K562 (cell line): ENCODE measurements around the gene B4GALNT4. TPM values are rescaled to one million over a fixed set of nuclear protein-coding genes. Genes with fewer than 3 reads are reported as not detected.

Experiments used
- ARNT ChIP-seq, 2 experiments: fragments of 450-650 bp; IDR thresholded peaks; 2 replicates each; pipeline ENCODE4 v1.6.1; 2016; ENCODE audit warnings: mild to moderate bottlenecking in 1 of 2
- BCLAF1 ChIP-seq, 2 experiments: fragments of 450-650 bp in 1 of 2; IDR thresholded peaks; 2 replicates each; pipeline ENCODE4 v1.6.1; 2011 to 2017; ENCODE audit warnings: low read depth in 2 of 2, antibody characterized with exemption in 1 of 2, borderline replicate concordance in 1 of 2, low read length in 1 of 2, mild to moderate bottlenecking in 1 of 2, mixed read lengths in 1 of 2; ENCODE audit not compliant: control insufficient read depth in 1 of 2
- CBFB ChIP-seq: sonication (generic); formaldehyde crosslinking; IDR thresholded peaks from 2 replicates; pipeline ENCODE4 v1.4.0; 2020; ENCODE audit warnings: mild to moderate bottlenecking, missing genetic modification reagents
- CHCHD3 ChIP-seq: fragments of 250-450 bp; sonication (Bioruptor Pico); IDR thresholded peaks from 2 replicates; pipeline ENCODE4 v2.1.2; 2022; ENCODE audit warnings: mild to moderate bottlenecking
- KDM4B ChIP-seq, 2 experiments: fragments of 450-650 bp in 1 of 2; sonication (generic) in 1 of 2; IDR thresholded peaks; 2 replicates each; pipeline ENCODE4 v1.6.1; 2016 to 2017; ENCODE audit warnings: borderline replicate concordance in 2 of 2, antibody characterized with exemption in 1 of 2, low read depth in 1 of 2, mild to moderate bottlenecking in 1 of 2
- KLF13 ChIP-seq: fragments of 450-650 bp; IDR thresholded peaks from 2 replicates; pipeline ENCODE4 v1.6.1; 2016; ENCODE audit warnings: missing genetic modification characterization, low read depth, mild to moderate bottlenecking, missing compliant biosample characterization, moderate library complexity, borderline replicate concordance
- MEF2A ChIP-seq: IDR thresholded peaks from 2 replicates; pipeline ENCODE4 v1.6.1; 2011; ENCODE audit warnings: low read depth, mild to moderate bottlenecking, low read length, moderate library complexity; ENCODE audit not compliant: control insufficient read depth
- MXD1 ChIP-seq: fragments of 250-450 bp; sonication (Bioruptor Pico); IDR thresholded peaks from 2 replicates; pipeline ENCODE4 v1.8.0; 2021; ENCODE audit warnings: borderline replicate concordance, mild to moderate bottlenecking, moderate library complexity; ENCODE audit not compliant: poor library complexity, severe bottlenecking
- NFIC ChIP-seq: fragments of 450-650 bp; IDR thresholded peaks from 2 replicates; pipeline ENCODE4 v1.6.1; 2017; ENCODE audit warnings: mild to moderate bottlenecking, inconsistent platforms
- NFYB ChIP-seq: IDR thresholded peaks from 2 replicates; pipeline ENCODE4 v1.6.1; 2011; ENCODE audit warnings: mild to moderate bottlenecking, moderate library complexity; ENCODE audit not compliant: insufficient read length; ENCODE audit errors: extremely low read depth
- POLR2G ChIP-seq: fragments of 200-400 bp; formaldehyde crosslinking; IDR thresholded peaks from 2 replicates; pipeline ENCODE4 v1.6.1; 2017; ENCODE audit warnings: low read depth, mild to moderate bottlenecking, antibody characterized with exemption, low read length, moderate library complexity
- POLR3A ChIP-seq: IDR thresholded peaks from 2 replicates; pipeline ENCODE4 v1.6.1; 2011; ENCODE audit warnings: borderline replicate concordance, mild to moderate bottlenecking, moderate library complexity; ENCODE audit not compliant: insufficient read length, insufficient read depth; ENCODE audit errors: extremely low read depth
- RNF2 ChIP-seq: sonication (generic); IDR thresholded peaks from 2 replicates; pipeline ENCODE4 v1.6.1; 2016
- SNAPC5 ChIP-seq: fragments of 250-450 bp; sonication (Bioruptor Pico); IDR thresholded peaks from 2 replicates; pipeline ENCODE4 v1.8.0; 2021; ENCODE audit warnings: moderate library complexity, mild to moderate bottlenecking, inconsistent platforms
- TBL1XR1 ChIP-seq, 2 experiments: IDR thresholded peaks; 2 replicates each; pipeline ENCODE4 v1.6.1; 2012; ENCODE audit warnings: improper control_type of control experiment in 2 of 2, low read length in 2 of 2, mild to moderate bottlenecking in 1 of 2
- ZFP36 ChIP-seq: fragments of 150-350 bp; IDR thresholded peaks from 2 replicates; pipeline ENCODE4 v1.6.1; 2018; ENCODE audit warnings: low read length, low read depth; ENCODE audit not compliant: partially characterized antibody
- ZKSCAN3 ChIP-seq: fragments of 250-450 bp; sonication (Bioruptor Pico); IDR thresholded peaks from 2 replicates; pipeline ENCODE4 v1.4.0; 2020
- ZNF174 ChIP-seq: fragments of 250-450 bp; sonication (Bioruptor Pico); IDR thresholded peaks from 2 replicates; pipeline ENCODE4 v1.4.0; 2020; ENCODE audit warnings: mild to moderate bottlenecking
- ZNF3 ChIP-seq: fragments of 250-450 bp; sonication (Bioruptor Pico); IDR thresholded peaks from 2 replicates; pipeline ENCODE4 v1.5.0; 2021; ENCODE audit warnings: mild to moderate bottlenecking, moderate library complexity
- ZNF398 ChIP-seq: fragments of 250-450 bp; sonication (Bioruptor Pico); IDR thresholded peaks from 2 replicates; pipeline ENCODE4 v1.8.0; 2021; ENCODE audit warnings: moderate library complexity, mild to moderate bottlenecking, inconsistent platforms
- ZNF444 ChIP-seq: fragments of 250-450 bp; sonication (Bioruptor Pico); IDR thresholded peaks from 2 replicates; pipeline ENCODE4 v1.4.0; 2020; ENCODE audit warnings: mild to moderate bottlenecking, moderate library complexity
- polyA plus RNA-seq, 8 experiments: library from polyadenylated mRNA; depleted of rRNA in 4 of 8; stranded (reverse) in 5 of 8; unstranded in 3 of 8; fragments of >200 nt; fragmentation: Nextera tagmentation in 2 of 8; fragmentation: Illumina TruSeq in 1 of 8; extraction: Ambion mirVana in 2 of 8; extraction: Trizol in 1 of 8; gene quantifications; 2 replicates each; pipeline versions ENCODE4 v1.2.1 to v1.2.3, GENCODE V29; 2011 to 2014; ENCODE audit warnings: inconsistent platforms in 1 of 8, missing spikeins in 1 of 8
- total RNA-seq, 7 experiments: library from RNA; depleted of rRNA in 6 of 7; stranded (reverse); fragments of >200 nt in 6 of 7; fragmentation: Illumina TruSeq in 2 of 7; extraction: Trizol in 2 of 7; gene quantifications; 2 replicates each; pipeline versions ENCODE4 v1.2.1 to v1.2.3, GENCODE V29; 2011 to 2021; ENCODE audit warnings: low replicate concordance in 1 of 7

B4GALNT4 gene
- total and polyA plus RNA-seq, 9 of the 15 experiments (the other 6 are each of a cell fraction or from before 2014, with no cell fraction given) = 0.20 to 37.1 (median 10.8) TPM; not detected in 1

GRCh38 chr11:355581-356458, 13.5 kb upstream of the B4GALNT4 start (continued):
- TF ChIP-seq ARNT (IDR thresholded peaks at IDR 0.05) (no peak), ZNF174 (no peak), POLR3A (no peak), KLF13 (tag) (no peak), ZNF3 (CRISPR knock-in tag) (no peak), ZNF398 (peak; percentile 70), KDM4B (IDR thresholded peaks at IDR 0.05; ENCODE audit: borderline replicate concordance in 2 of 2, low read depth in 1 of 2) (peak in 1 of 2 experiments; percentile 76; a peak in 1 of 4 replicates), MXD1 (CRISPR knock-in tag) (peak; percentile 3), ZKSCAN3 (CRISPR knock-in tag) (no peak), RNF2 (no peak), CHCHD3 (no peak), NFYB (no peak), POLR2G (peak; percentile 87), TBL1XR1 (IDR thresholded peaks at IDR 0.05; ENCODE audit: low read length in 2 of 2) (no peak; a peak in 1 of 4 replicates), ZNF444 (CRISPR knock-in tag) (no peak), ZFP36 (no peak), MEF2A (no peak), SNAPC5 (CRISPR knock-in tag) (no peak), BCLAF1 (IDR thresholded peaks at IDR 0.05; ENCODE audit: borderline replicate concordance in 1 of 2, control insufficient read depth in 1 of 2, low read depth in 2 of 2, low read length in 1 of 2) (no peak), CBFB (peak; percentile 57; the same call in 1 of the 2 replicates), NFIC (peak; percentile 54)
